RWPE2 (cell line): ENCODE results near the gene PHKG2.
"Not testable (repeated sequence)": the region's sequence is repeated elsewhere in the genome, so short reads cannot be mapped to it uniquely, and the experiment has no call there.

Experiments used
- ATAC-seq: fragments of 200-7000 bp; cut with Tn5 transposase; 3 replicates; pipeline ENCODE4 v1.9.1; 2021; ENCODE audit warnings: low read depth
- DNase-seq: peaks from one replicate; pipeline ENCODE4 v3.0.0-alpha.2; 2020; ENCODE audit warnings: low spot score
- H3K27ac ChIP-seq: fragments of 450-650 bp; 2 replicates; pipeline ENCODE4 v1.5.1; 2017; ENCODE audit warnings: mild to moderate bottlenecking; ENCODE audit not compliant: poor library complexity, severe bottlenecking
- H3K27me3 ChIP-seq: fragments of 250-450 bp; sonication (Bioruptor Pico); 2 replicates; pipeline ENCODE4 v1.5.1; 2021; ENCODE audit warnings: mild to moderate bottlenecking, moderate library complexity; ENCODE audit not compliant: insufficient read depth, poor library complexity, severe bottlenecking
- H3K36me3 ChIP-seq: fragments of 250-450 bp; sonication (Bioruptor Pico); 2 replicates; pipeline ENCODE4 v1.5.1; 2020; ENCODE audit warnings: low read depth, mild to moderate bottlenecking, moderate library complexity
- H3K4me1 ChIP-seq: fragments of 250-450 bp; sonication (Bioruptor Pico); 2 replicates; pipeline ENCODE4 v1.5.1; 2021; ENCODE audit warnings: mild to moderate bottlenecking, moderate library complexity; ENCODE audit not compliant: insufficient read depth, poor library complexity, severe bottlenecking
- H3K4me3 ChIP-seq: fragments of 250-450 bp; sonication (Bioruptor Pico); 2 replicates; pipeline ENCODE4 v1.5.1; 2021; ENCODE audit warnings: mild to moderate bottlenecking, moderate library complexity; ENCODE audit not compliant: severe bottlenecking
- H3K9me3 ChIP-seq: fragments of 250-450 bp; sonication (Bioruptor Pico); 2 replicates; pipeline ENCODE4 v1.5.1; 2021; ENCODE audit warnings: mild to moderate bottlenecking, moderate library complexity; ENCODE audit not compliant: severe bottlenecking
- TF ChIP-seq, protein P1 (sequence below): fragments of 450-650 bp; IDR thresholded peaks from one replicate; pipeline ENCODE4 v1.5.1; 2017; ENCODE audit warnings: mild to moderate bottlenecking, moderate library complexity; ENCODE audit not compliant: poor library complexity, severe bottlenecking

PHKG2 gene

DNA sequence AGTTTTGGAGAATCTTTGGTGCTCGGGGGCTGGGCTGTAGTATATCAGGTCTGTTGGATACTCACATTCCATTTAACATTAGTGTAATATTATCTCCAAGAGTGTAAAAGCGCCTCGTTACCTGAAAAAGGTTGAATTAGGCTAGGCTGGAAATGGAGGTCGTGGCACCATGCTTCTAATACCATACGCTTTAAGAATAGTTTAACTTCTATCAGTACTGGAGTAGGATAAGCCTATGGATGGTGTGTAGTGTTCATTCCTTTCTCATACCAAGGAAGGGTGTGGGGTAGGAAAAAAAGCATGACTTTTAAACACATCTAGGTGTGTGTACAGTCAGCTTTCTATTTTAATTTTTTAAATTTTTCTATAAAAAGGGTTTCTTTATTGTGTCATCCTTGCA is 47.3 kb upstream of the PHKG2 start:
- H3K4me3 ChIP-seq, result no peak overlapping the region
- DNase-seq (no peak), ATAC-seq (no peak)
- no peak overlapping the region for H3K27ac ChIP-seq
- TF ChIP-seq, protein P1, sequence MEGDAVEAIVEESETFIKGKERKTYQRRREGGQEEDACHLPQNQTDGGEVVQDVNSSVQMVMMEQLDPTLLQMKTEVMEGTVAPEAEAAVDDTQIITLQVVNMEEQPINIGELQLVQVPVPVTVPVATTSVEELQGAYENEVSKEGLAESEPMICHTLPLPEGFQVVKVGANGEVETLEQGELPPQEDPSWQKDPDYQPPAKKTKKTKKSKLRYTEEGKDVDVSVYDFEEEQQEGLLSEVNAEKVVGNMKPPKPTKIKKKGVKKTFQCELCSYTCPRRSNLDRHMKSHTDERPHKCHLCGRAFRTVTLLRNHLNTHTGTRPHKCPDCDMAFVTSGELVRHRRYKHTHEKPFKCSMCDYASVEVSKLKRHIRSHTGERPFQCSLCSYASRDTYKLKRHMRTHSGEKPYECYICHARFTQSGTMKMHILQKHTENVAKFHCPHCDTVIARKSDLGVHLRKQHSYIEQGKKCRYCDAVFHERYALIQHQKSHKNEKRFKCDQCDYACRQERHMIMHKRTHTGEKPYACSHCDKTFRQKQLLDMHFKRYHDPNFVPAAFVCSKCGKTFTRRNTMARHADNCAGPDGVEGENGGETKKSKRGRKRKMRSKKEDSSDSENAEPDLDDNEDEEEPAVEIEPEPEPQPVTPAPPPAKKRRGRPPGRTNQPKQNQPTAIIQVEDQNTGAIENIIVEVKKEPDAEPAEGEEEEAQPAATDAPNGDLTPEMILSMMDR, result no peak
- no peaks in the 10 kb centered on the region for H3K9me3 ChIP-seq
- H3K36me3 ChIP-seq, result peaks cover 62% of the 10 kb centered on the region
- H3K4me1 ChIP-seq, result no peaks in the 10 kb centered on the region
- H3K27me3 ChIP-seq, result no peaks in the 10 kb centered on the region

DNA sequence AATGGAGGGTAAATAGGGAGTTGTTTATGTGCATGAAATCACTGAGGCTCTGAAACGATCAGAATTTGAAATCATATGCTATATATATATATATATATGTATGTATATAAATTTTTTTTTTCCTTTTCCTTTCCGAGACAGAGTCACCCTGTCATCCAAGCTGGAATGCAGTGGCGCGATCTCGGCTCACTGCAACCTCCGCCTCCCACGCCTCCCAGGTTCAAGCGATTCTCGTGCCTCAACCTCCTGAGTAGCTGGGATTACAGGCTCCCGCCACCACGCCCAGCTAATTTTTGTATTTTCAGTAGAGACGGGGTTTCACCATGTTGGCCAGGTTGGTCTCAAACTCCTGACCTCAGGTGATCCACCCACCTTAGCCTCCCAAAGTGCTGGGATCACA is 45.2 kb upstream of the PHKG2 start:
- not testable (repeated sequence) for H3K27me3 ChIP-seq, H3K4me3 ChIP-seq, ATAC-seq, H3K9me3 ChIP-seq, H3K4me1 ChIP-seq, H3K27ac ChIP-seq, DNase-seq
- H3K36me3 ChIP-seq, result peaks cover 83% of the 10 kb centered on the region

DNA sequence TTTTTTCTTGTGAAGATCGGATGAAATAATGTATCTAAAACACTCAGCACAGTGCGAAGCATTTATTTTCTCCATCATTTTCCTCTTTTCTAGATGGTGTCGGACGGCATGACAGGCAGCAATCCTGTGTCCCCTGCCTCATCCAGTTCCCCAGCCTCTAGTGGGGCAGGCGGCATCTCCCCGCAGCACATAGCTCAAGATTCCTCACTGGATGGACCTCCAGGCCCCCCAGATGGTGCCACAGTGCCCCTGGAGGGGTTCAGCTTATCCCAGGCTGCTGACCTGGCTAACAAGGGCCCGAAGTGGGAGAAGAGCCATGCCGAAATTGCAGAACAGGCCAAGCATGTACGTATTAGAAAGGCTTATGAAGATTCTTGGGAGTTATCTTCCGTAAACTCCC is 44.3 kb upstream of the PHKG2 start:
- ATAC-seq, result no peak
- no peak for DNase-seq
- Histone ChIP-seq H3K27me3 (no peaks in the 10 kb centered on the region), H3K27ac (no peak overlapping the region), H3K36me3 (peaks cover 92% of the 10 kb centered on the region), H3K9me3 (no peaks in the 10 kb centered on the region), H3K4me1 (no peaks in the 10 kb centered on the region), H3K4me3 (no peak overlapping the region)
- TF ChIP-seq, protein P1, result no peak

DNA sequence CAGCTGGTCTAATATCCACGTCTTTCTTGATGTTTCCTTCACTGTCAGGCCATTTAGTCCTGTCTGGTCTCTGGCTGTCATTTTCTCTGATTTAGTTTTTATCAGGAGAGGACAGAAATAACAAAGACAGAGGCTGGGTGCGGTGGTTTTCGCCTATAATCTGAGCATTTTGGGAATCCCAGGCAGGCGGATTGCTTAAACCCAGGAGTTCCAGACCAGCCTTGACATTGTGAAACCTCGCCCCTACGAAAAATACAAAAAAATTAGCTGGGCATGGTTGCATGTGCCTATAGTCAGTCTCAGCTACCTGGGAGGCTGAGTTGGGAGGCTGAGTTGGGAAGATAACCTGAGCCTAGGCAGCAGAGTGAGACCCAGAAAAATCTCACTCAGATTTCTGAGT is 42.2 kb upstream of the PHKG2 start:
- DNase-seq (no peak), ATAC-seq (no peak)
- TF ChIP-seq, protein P1, result no peak
- Histone ChIP-seq H3K4me3 (no peak overlapping the region), H3K27me3 (no peaks in the 10 kb centered on the region), H3K27ac (no peak overlapping the region), H3K4me1 (no peaks in the 10 kb centered on the region), H3K9me3 (no peaks in the 10 kb centered on the region), H3K36me3 (peaks cover 96% of the 10 kb centered on the region)

DNA sequence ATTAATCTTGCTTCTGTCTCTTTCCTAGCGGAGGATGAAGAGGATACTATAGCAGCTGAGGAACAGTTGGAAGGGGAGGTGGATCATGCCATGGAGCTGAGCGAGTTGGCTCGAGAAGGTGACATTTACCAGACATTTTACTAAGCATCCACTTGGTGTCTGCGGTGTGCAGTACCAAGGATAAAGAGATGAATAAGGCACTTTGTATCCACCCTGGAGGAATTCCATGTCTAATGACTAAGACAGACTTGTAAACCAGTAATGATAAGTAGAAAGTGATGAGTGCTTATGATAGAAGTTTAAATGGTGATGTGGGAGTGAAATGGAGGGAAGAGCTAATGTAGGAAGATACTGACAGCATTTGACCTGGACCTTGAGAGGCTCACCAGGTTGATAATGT is 37.3 kb upstream of the PHKG2 start:
- no peaks in the 10 kb centered on the region for H3K27me3 ChIP-seq
- H3K36me3 ChIP-seq, result peaks cover 100% of the 10 kb centered on the region
- ATAC-seq (no peak), DNase-seq (no peak)
- H3K4me3 ChIP-seq, result no peak overlapping the region
- peaks cover 7% of the 10 kb centered on the region for H3K4me1 ChIP-seq
- H3K9me3 ChIP-seq, result no peaks in the 10 kb centered on the region
- TF ChIP-seq, protein P1, result no peak
- no peak overlapping the region for H3K27ac ChIP-seq
